Kidney glomerular epithelial cell (primary cell): ENCODE data around the gene PITPNC1.
"Not testable (repeated sequence)": the region's sequence is repeated elsewhere in the genome, so short reads cannot be mapped to it uniquely, and the experiment has no call there.

ENCODE experiments used
- DNase-seq: peaks from one replicate; lab custom pipeline; 2025; lab: John Stamatoyannopoulos, UW

PITPNC1 gene

GRCh38 chr17:67401106-67401505, 24.0 kb downstream of the PITPNC1 start:
- no peak for DNase-seq

GRCh38 chr17:67401598-67402504, 24.8 kb downstream of the PITPNC1 start:
- no peak for DNase-seq

GRCh38 chr17:67403065-67403464, 26.0 kb downstream of the PITPNC1 start:
- no peak for DNase-seq

- DNase-seq = no peak
Observed at GRCh38 chr17:67403483-67403882, 26.4 kb downstream of the PITPNC1 start.

- DNase-seq = not testable (repeated sequence)
Observed at GRCh38 chr17:67408455-67408830, 31.4 kb downstream of the PITPNC1 start.

GRCh38 chr17:67411397-67411796, 34.3 kb downstream of the PITPNC1 start:
- no peak for DNase-seq

- DNase-seq = no peak
Observed at GRCh38 chr17:67412032-67412431, 35.0 kb downstream of the PITPNC1 start.

- DNase-seq = no peak
Observed at GRCh38 chr17:67412941-67413340, 35.9 kb downstream of the PITPNC1 start.

- no peak for DNase-seq
Observed at GRCh38 chr17:67413388-67413787, 36.3 kb downstream of the PITPNC1 start.

- DNase-seq = no peak
Observed at GRCh38 chr17:67414130-67414529, 37.0 kb downstream of the PITPNC1 start.

GRCh38 chr17:67414559-67414958, 37.5 kb downstream of the PITPNC1 start:
- no peak for DNase-seq

- DNase-seq = no peak
Observed at GRCh38 chr17:67415291-67415690, 38.2 kb downstream of the PITPNC1 start.

GRCh38 chr17:67417507-67417906, 40.4 kb downstream of the PITPNC1 start:
- DNase-seq = no peak

- DNase-seq = no peak
Observed at GRCh38 chr17:67420994-67421393, 43.9 kb downstream of the PITPNC1 start.

GRCh38 chr17:67421869-67422273, 44.8 kb downstream of the PITPNC1 start:
- peak; percentile 88 for DNase-seq

- not testable (repeated sequence) for DNase-seq
Observed at GRCh38 chr17:67422296-67422695, 45.2 kb downstream of the PITPNC1 start.

- DNase-seq = peak; percentile 30
Observed at GRCh38 chr17:67422897-67423296, 45.8 kb downstream of the PITPNC1 start.

GRCh38 chr17:67425571-67426160, 48.6 kb downstream of the PITPNC1 start:
- DNase-seq = no peak

- DNase-seq = peak; percentile 58
Observed at GRCh38 chr17:67427424-67427823, 50.3 kb downstream of the PITPNC1 start.

GRCh38 chr17:67430515-67430914, 53.4 kb downstream of the PITPNC1 start:
- DNase-seq = not testable (repeated sequence)

GRCh38 chr17:67431249-67432015, 54.4 kb downstream of the PITPNC1 start:
- peak; percentile 93 for DNase-seq

- DNase-seq = no peak
Observed at GRCh38 chr17:67433248-67433924, 56.3 kb downstream of the PITPNC1 start.
